NCI-H748 (cell line): ENCODE results near the gene FAM174B.

Source experiments
- DNase-seq: peaks from one replicate; lab custom pipeline; 2025; ENCODE audit not compliant: unreplicated experiment; lab: John Stamatoyannopoulos, UW

FAM174B gene

GRCh38 chr15:92574566-92574965 is 81.0 kb downstream of the FAM174B start:
- DNase-seq, result no peak

- DNase-seq, result no peak
Measured at GRCh38 chr15:92574161-92574560, 81.4 kb downstream of the FAM174B start.

GRCh38 chr15:92571824-92572223 is 83.8 kb downstream of the FAM174B start:
- no peak for DNase-seq

GRCh38 chr15:92570391-92570790 is 85.2 kb downstream of the FAM174B start:
- DNase-seq, result no peak

GRCh38 chr15:92569778-92570177 is 85.8 kb downstream of the FAM174B start:
- DNase-seq, result no peak
